H1 (cell line): ENCODE measurements around the gene PEX14. TPM values are rescaled to one million over a fixed set of nuclear protein-coding genes. Genes with fewer than 3 reads are reported as not detected.

Experiments used
- CBX5 ChIP-seq: fragments of 300-800, 300-1000 bp; sonication (generic); IDR thresholded peaks from 2 replicates; pipeline ENCODE4 v1.7.1; 2016; ENCODE audit warnings: antibody characterized with exemption, low read length, low read depth
- E2F6 ChIP-seq: IDR thresholded peaks from 2 replicates; pipeline ENCODE4 v1.6.1; 2012; ENCODE audit warnings: inconsistent platforms
- HDAC2 ChIP-seq, 2 experiments: fragments of 300-600 bp in 1 of 2; sonication (generic) in 1 of 2; IDR thresholded peaks; 2 replicates each; pipeline ENCODE4 v1.6.1; 2011 to 2012; ENCODE audit warnings: low read depth in 2 of 2, low read length in 2 of 2, mild to moderate bottlenecking in 2 of 2, moderate library complexity in 2 of 2, borderline replicate concordance in 1 of 2, inconsistent platforms in 1 of 2
- JUN ChIP-seq: IDR thresholded peaks from 2 replicates; pipeline ENCODE4 v1.6.1; 2011; ENCODE audit warnings: low read depth, mild to moderate bottlenecking, improper control_type of control experiment, low read length
- JUND ChIP-seq: IDR thresholded peaks from 2 replicates; pipeline ENCODE4 v1.6.1; 2011; ENCODE audit warnings: mild to moderate bottlenecking, improper control_type of control experiment, low read length
- KDM1A ChIP-seq: fragments of 200-600, 300-600 bp; sonication (generic); IDR thresholded peaks from 2 replicates; pipeline ENCODE4 v1.7.1; 2016; ENCODE audit warnings: mild to moderate bottlenecking, low read length, borderline replicate concordance
- KDM5A ChIP-seq: fragments of 200-600 bp; IDR thresholded peaks from 2 replicates; pipeline ENCODE4 v1.7.1; 2012; ENCODE audit warnings: mild to moderate bottlenecking, low read length, inconsistent platforms, mixed read lengths
- MAFK ChIP-seq: IDR thresholded peaks from 2 replicates; pipeline ENCODE4 v1.6.1; 2012; ENCODE audit warnings: low read depth, mild to moderate bottlenecking, improper control_type of control experiment, low read length
- RAD21 ChIP-seq, 2 experiments: IDR thresholded peaks in 1 of 2; conservative IDR thresholded peaks in 1 of 2; 2 replicates each; pipeline ENCODE4 v1.6.1; 2011; ENCODE audit warnings: low read depth in 2 of 2, low read length in 2 of 2, improper control_type of control experiment in 1 of 2, inconsistent platforms in 1 of 2, mild to moderate bottlenecking in 1 of 2, moderate library complexity in 1 of 2
- SAP30 ChIP-seq: fragments of 300-600 bp; sonication (generic); IDR thresholded peaks from 2 replicates; pipeline ENCODE4 v1.7.1; 2012; ENCODE audit warnings: low read length, moderate library complexity, mild to moderate bottlenecking, inconsistent platforms; ENCODE audit not compliant: insufficient read depth, insufficient replicate concordance
- SIN3A ChIP-seq, 2 experiments: IDR thresholded peaks in 1 of 2; conservative IDR thresholded peaks in 1 of 2; 2 replicates each; pipeline ENCODE4 v1.6.1; 2011 to 2012; ENCODE audit warnings: low read length in 2 of 2, improper control_type of control experiment in 1 of 2, low read depth in 1 of 2, mild to moderate bottlenecking in 1 of 2
- SP1 ChIP-seq: IDR thresholded peaks from 2 replicates; pipeline ENCODE4 v1.6.1; 2011; ENCODE audit warnings: low read depth, low read length
- SP4 ChIP-seq: IDR thresholded peaks from 2 replicates; pipeline ENCODE4 v1.6.1; 2012; ENCODE audit warnings: low read length, inconsistent platforms
- SRF ChIP-seq: IDR thresholded peaks from 2 replicates; pipeline ENCODE4 v1.6.1; 2011; ENCODE audit warnings: mild to moderate bottlenecking, low read depth, low read length, moderate library complexity
- USF2 ChIP-seq: IDR thresholded peaks from 2 replicates; pipeline ENCODE4 v1.6.1; 2011; ENCODE audit warnings: low read length, improper control_type of control experiment
- polyA plus RNA-seq, 7 experiments: library from polyadenylated mRNA; depleted of rRNA in 3 of 7; stranded (reverse) in 5 of 7; unstranded in 2 of 7; fragments of >200 nt in 5 of 7; fragments of 200-250 nt in 2 of 7; gene quantifications; 1 replicate in 5 of 7; 2 replicates in 1 of 7; 4 replicates in 1 of 7; pipeline versions ENCODE4 v1.2.1 to v1.2.3, GENCODE V29; 2011 to 2013; ENCODE audit warnings: missing spikeins in 2 of 7, mixed read lengths in 2 of 7
- total RNA-seq: library from RNA; stranded (reverse); fragmentation: NEBNext Ultra II Directional; extraction: Animal tissue kit (Norgen Biotek cat#: 25700); gene quantifications from 2 replicates; pipeline ENCODE4 v1.2.1, GENCODE V29; 2021

Gene PEX14
- total and polyA plus RNA-seq, 2 of the 8 experiments (the other 6 are each of a cell fraction or from before 2014, with no cell fraction given), result 13.0 to 19.8 TPM

GRCh38 chr1:10679496-10680220 lies 204.9 kb downstream of the PEX14 start (continued):
- TF ChIP-seq HDAC2 (IDR thresholded peaks at IDR 0.05; ENCODE audit: borderline replicate concordance in 1 of 2, low read depth in 2 of 2, low read length in 2 of 2) (0 out of 4 replicates have a peak, but pooled peaks of 1 of the 2 experiments have one; percentile 32), SAP30 (no peak), KDM1A (no peak), CBX5 (no peak), KDM5A (no peak), MAFK (no peak), JUND (0 out of 2 replicates have a peak, but pooled peaks have one; percentile 12), USF2 (no peak), SIN3A (conservative IDR thresholded peaks at IDR 0.05 in 1 of 2, IDR thresholded peaks at IDR 0.05 in 1 of 2; ENCODE audit: low read depth in 1 of 2, low read length in 2 of 2) (peak in 1 of 2 experiments; percentile 88; a peak in 2 of 4 replicates), RAD21 (IDR thresholded peaks at IDR 0.05 in 1 of 2, conservative IDR thresholded peaks at IDR 0.05 in 1 of 2; ENCODE audit: low read depth in 2 of 2, low read length in 2 of 2) (peak; percentile 23 to 40; a peak in 3 of 4 replicates), SP1 (peak; percentile 100), JUN (peak; percentile 53; the same call in 1 of the 2 replicates), SP4 (peak; percentile 54; the same call in 1 of the 2 replicates), SRF (peak; percentile 27; the same call in 1 of the 2 replicates), E2F6 (no peak)
